ENCODE results near the gene COG8. TPM values are rescaled to one million over a fixed set of nuclear protein-coding genes. Genes with fewer than 3 reads are reported as not detected.

COG8 gene
- total RNA-seq, 1 donor from 2014 or later: 39.4 TPM

- TF ChIP-seq CTCF (conservative IDR thresholded peaks at IDR 0.05; ENCODE audit: low read depth, low read length): no peak
- no peak overlapping the region for H3K4me3 ChIP-seq (ENCODE audit: low read depth, low read length)
- DNase-seq (ENCODE audit: low read depth): no peak
Measured at GRCh38 chr16:69319826-69320739, 19.3 kb downstream of the COG8 start.

GRCh38 chr16:69319381-69319780, 20.0 kb downstream of the COG8 start:
- H3K4me3 ChIP-seq (ENCODE audit: low read depth, low read length): no peak overlapping the region
- DNase-seq (ENCODE audit: low read depth): no peak
- TF ChIP-seq CTCF (conservative IDR thresholded peaks at IDR 0.05; ENCODE audit: low read depth, low read length): no peak

GRCh38 chr16:69318911-69319289, 20.5 kb downstream of the COG8 start:
- DNase-seq (ENCODE audit: low read depth): no peak
- no peak for TF ChIP-seq CTCF (conservative IDR thresholded peaks at IDR 0.05; ENCODE audit: low read depth, low read length)
- no peak overlapping the region for H3K4me3 ChIP-seq (ENCODE audit: low read depth, low read length)

- TF ChIP-seq CTCF (conservative IDR thresholded peaks at IDR 0.05; ENCODE audit: low read depth, low read length): no peak
Measured at GRCh38 chr16:69318177-69318910, 21.0 kb downstream of the COG8 start.

GRCh38 chr16:69316595-69317034, 22.7 kb downstream of the COG8 start:
- no peak for TF ChIP-seq CTCF (conservative IDR thresholded peaks at IDR 0.05; ENCODE audit: low read depth, low read length)
- DNase-seq (ENCODE audit: low read depth): no peak
- H3K4me3 ChIP-seq (ENCODE audit: low read depth, low read length): no peak overlapping the region

More at GRCh38 chr16:69318177-69318910, 21.0 kb downstream of the COG8 start:
- DNase-seq (ENCODE audit: low read depth): no peak
- H3K4me3 ChIP-seq (ENCODE audit: low read depth, low read length): no peak overlapping the region

GRCh38 chr16:69315486-69316311, 23.7 kb downstream of the COG8 start:
- H3K4me3 ChIP-seq (ENCODE audit: low read depth, low read length): no peak overlapping the region
- TF ChIP-seq CTCF (conservative IDR thresholded peaks at IDR 0.05; ENCODE audit: low read depth, low read length): no peak
- no peak for DNase-seq (ENCODE audit: low read depth)

Data from epithelial cell of proximal tubule (primary cell).